ENCODE measurements around the gene CHML.
"Not testable (repeated sequence)": the region's sequence is repeated elsewhere in the genome, so short reads cannot be mapped to it uniquely, and the experiment has no call there.

CHML gene

GRCh38 chr1:241640149-241640866 is at the start of gene CHML, which contains the start of gene OPN3:
Gene CHML (minus strand): TSS chr1:241640369. CDS start chr1:241635766, 4,603 bp downstream.
Gene OPN3 (minus strand): TSS chr1:241640369. CDS start chr1:241640254, 115 bp downstream.
- peak; percentile 94 for DNase-seq

GRCh38 chr1:241688940-241689368 is 48.8 kb upstream of the CHML start:
- DNase-seq: no peak

- DNase-seq: no peak
These were observed 43.9 kb upstream of the CHML start for GRCh38 chr1:241684108-241684507.

GRCh38 chr1:241682921-241683320 is 42.8 kb upstream of the CHML start:
- no peak for DNase-seq

GRCh38 chr1:241681861-241682448 is 41.8 kb upstream of the CHML start:
- not testable (repeated sequence) for DNase-seq

- no peak for DNase-seq
These were observed 39.8 kb upstream of the CHML start for GRCh38 chr1:241679961-241680360.

GRCh38 chr1:241679404-241679803 is 39.2 kb upstream of the CHML start:
- DNase-seq: no peak

GRCh38 chr1:241678536-241678935 is 38.4 kb upstream of the CHML start:
- DNase-seq: no peak

- DNase-seq: no peak
These were observed 37.0 kb upstream of the CHML start for GRCh38 chr1:241677201-241677600.

GRCh38 chr1:241675983-241676382 is 35.8 kb upstream of the CHML start:
- no peak for DNase-seq

- DNase-seq: no peak
These were observed 34.7 kb upstream of the CHML start for GRCh38 chr1:241674805-241675384.

GRCh38 chr1:241672301-241672700 is 32.1 kb upstream of the CHML start:
- no peak for DNase-seq

- DNase-seq: no peak
These were observed 26.2 kb upstream of the CHML start for GRCh38 chr1:241666419-241666818.

GRCh38 chr1:241660424-241660972 is 20.3 kb upstream of the CHML start:
- DNase-seq: no peak

GRCh38 chr1:241659016-241659415 is 18.8 kb upstream of the CHML start:
- not testable (repeated sequence) for DNase-seq

GRCh38 chr1:241658081-241658793 is 18.1 kb upstream of the CHML start:
- no peak for DNase-seq

GRCh38 chr1:241654641-241655040 is 14.5 kb upstream of the CHML start:
- DNase-seq: no peak

- DNase-seq: no peak
These were observed 13.8 kb upstream of the CHML start for GRCh38 chr1:241654019-241654418.

GRCh38 chr1:241652012-241652411 is 11.8 kb upstream of the CHML start, which contains the start of gene WDR64:
Gene WDR64 (plus strand): TSS chr1:241652281. CDS start chr1:241652485, 204 bp downstream.
- no peak for DNase-seq

GRCh38 chr1:241648159-241648558 is 8.0 kb upstream of the CHML start:
- DNase-seq: no peak

GRCh38 chr1:241647658-241648057 is 7.5 kb upstream of the CHML start:
- DNase-seq: no peak

- DNase-seq: no peak
These were observed 6.0 kb upstream of the CHML start for GRCh38 chr1:241646201-241646600.

GRCh38 chr1:241645199-241645598 is 5.0 kb upstream of the CHML start:
- DNase-seq: no peak

All from NCI-H1092 (cell line).